Measurements from ENCODE around the gene ART4. TPM values are rescaled to one million over a fixed set of nuclear protein-coding genes. Genes with fewer than 3 reads are reported as not detected.

The ART4 gene
- total and polyA plus RNA-seq, 2 donors from 2014 or later: 2.6 to 3.0 TPM

- Histone ChIP-seq H3K4me3 (ENCODE audit: low read length in 3 of 3) (no peak overlapping the region), H3K9ac (ENCODE audit: low read length in 3 of 3) (no peak overlapping the region), H3K27me3 (ENCODE audit: control insufficient read depth, insufficient read depth, low read length) (no peaks in the 10 kb centered on the region), H3K4me1 (ENCODE audit: control insufficient read depth in 2 of 3, insufficient read depth in 2 of 3, low read depth in 1 of 3, low read length in 3 of 3) (peaks cover 5 to 15% (median 11%) of the 10 kb centered on the region in 3 donors), H3K27ac (ENCODE audit: low read depth in 2 of 2, low read length in 2 of 2) (no peak overlapping the region), H3K9me3 (ENCODE audit: control insufficient read depth in 2 of 3, insufficient read depth in 1 of 3, low read length in 3 of 3) (no peaks in the 10 kb centered on the region), H3K36me3 (ENCODE audit: control insufficient read depth in 2 of 3, insufficient read depth in 3 of 3, low read length in 3 of 3) (no peaks in the 10 kb centered on the region)
- FAIRE-seq (no peak), DNase-seq (no peak)
- TF ChIP-seq, protein P1, sequence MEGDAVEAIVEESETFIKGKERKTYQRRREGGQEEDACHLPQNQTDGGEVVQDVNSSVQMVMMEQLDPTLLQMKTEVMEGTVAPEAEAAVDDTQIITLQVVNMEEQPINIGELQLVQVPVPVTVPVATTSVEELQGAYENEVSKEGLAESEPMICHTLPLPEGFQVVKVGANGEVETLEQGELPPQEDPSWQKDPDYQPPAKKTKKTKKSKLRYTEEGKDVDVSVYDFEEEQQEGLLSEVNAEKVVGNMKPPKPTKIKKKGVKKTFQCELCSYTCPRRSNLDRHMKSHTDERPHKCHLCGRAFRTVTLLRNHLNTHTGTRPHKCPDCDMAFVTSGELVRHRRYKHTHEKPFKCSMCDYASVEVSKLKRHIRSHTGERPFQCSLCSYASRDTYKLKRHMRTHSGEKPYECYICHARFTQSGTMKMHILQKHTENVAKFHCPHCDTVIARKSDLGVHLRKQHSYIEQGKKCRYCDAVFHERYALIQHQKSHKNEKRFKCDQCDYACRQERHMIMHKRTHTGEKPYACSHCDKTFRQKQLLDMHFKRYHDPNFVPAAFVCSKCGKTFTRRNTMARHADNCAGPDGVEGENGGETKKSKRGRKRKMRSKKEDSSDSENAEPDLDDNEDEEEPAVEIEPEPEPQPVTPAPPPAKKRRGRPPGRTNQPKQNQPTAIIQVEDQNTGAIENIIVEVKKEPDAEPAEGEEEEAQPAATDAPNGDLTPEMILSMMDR (IDR thresholded peaks at IDR 0.05; ENCODE audit: borderline replicate concordance, extremely low read depth, insufficient read depth): no peak
- intact Hi-C loops (cut with DNase I): no loop called here
These were observed 7.8 kb upstream of the ART4 start for GRCh38 chr12:14850929-14851663.

DNA sequence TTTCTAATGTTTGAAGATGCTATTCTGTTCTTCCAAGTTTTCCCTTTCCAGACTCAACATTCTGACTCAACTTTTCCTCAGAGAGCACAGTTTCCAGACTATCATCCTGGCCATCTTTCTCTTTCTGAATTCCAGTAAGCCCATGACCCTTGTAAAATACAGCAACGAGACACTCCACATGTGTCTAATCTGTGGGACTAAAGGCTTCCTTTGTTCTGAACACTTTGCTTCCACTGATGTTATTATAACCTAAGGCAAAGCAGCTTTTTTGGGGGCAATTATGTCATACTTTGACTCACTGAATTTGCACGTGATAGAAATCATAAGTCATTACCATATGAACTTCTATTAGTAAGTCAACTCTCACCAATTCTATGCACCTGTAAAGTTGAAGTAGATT, 6.3 kb upstream of the ART4 start:
- H3K36me3 ChIP-seq (ENCODE audit: control insufficient read depth in 2 of 3, insufficient read depth in 3 of 3, low read length in 3 of 3): no peaks in the 10 kb centered on the region
- intact Hi-C loops (cut with DNase I): no loop called here
- H3K27ac ChIP-seq (ENCODE audit: low read depth in 2 of 2, low read length in 2 of 2): no peak overlapping the region
- DNase-seq: no peak
- H3K4me1 ChIP-seq (ENCODE audit: control insufficient read depth in 2 of 3, insufficient read depth in 2 of 3, low read depth in 1 of 3, low read length in 3 of 3): peaks cover 5 to 17% (median 11%) of the 10 kb centered on the region in 3 donors
- no peak overlapping the region for H3K4me3 ChIP-seq (ENCODE audit: low read length in 3 of 3)
- TF ChIP-seq, protein P1 (IDR thresholded peaks at IDR 0.05; ENCODE audit: borderline replicate concordance, extremely low read depth, insufficient read depth): no peak
- no peaks in the 10 kb centered on the region for H3K27me3 ChIP-seq (ENCODE audit: control insufficient read depth, insufficient read depth, low read length)
- H3K9me3 ChIP-seq (ENCODE audit: control insufficient read depth in 2 of 3, insufficient read depth in 1 of 3, low read length in 3 of 3): no peaks in the 10 kb centered on the region
- no peak for FAIRE-seq
- H3K9ac ChIP-seq (ENCODE audit: low read length in 3 of 3): no peak overlapping the region

- no peak for FAIRE-seq
- intact Hi-C loops (cut with DNase I): no loop called here
- no peaks in the 10 kb centered on the region for H3K27me3 ChIP-seq (ENCODE audit: control insufficient read depth, insufficient read depth, low read length)
- no peaks in the 10 kb centered on the region for H3K9me3 ChIP-seq (ENCODE audit: control insufficient read depth in 2 of 3, insufficient read depth in 1 of 3, low read length in 3 of 3)
- no peaks in the 10 kb centered on the region for H3K36me3 ChIP-seq (ENCODE audit: control insufficient read depth in 2 of 3, insufficient read depth in 3 of 3, low read length in 3 of 3)
- H3K4me1 ChIP-seq (ENCODE audit: control insufficient read depth in 2 of 3, insufficient read depth in 2 of 3, low read depth in 1 of 3, low read length in 3 of 3): peaks cover 5 to 29% (median 9%) of the 10 kb centered on the region in 3 donors
- TF ChIP-seq, protein P1 (IDR thresholded peaks at IDR 0.05; ENCODE audit: borderline replicate concordance, extremely low read depth, insufficient read depth): no peak
- DNase-seq: peak in 1 of 5 donors; percentile 61
- no peak overlapping the region for H3K4me3 ChIP-seq (ENCODE audit: low read length in 3 of 3)
- no peak overlapping the region for H3K9ac ChIP-seq (ENCODE audit: low read length in 3 of 3)
- peak overlapping the region in 1 of 2 donors; percentile 5 for H3K27ac ChIP-seq (ENCODE audit: low read depth in 2 of 2, low read length in 2 of 2)
These were observed 3.7 kb upstream of the ART4 start for GRCh38 chr12:14846876-14847580.
